HG03139 (cell line): Measurements from ENCODE around the gene NECTIN1.

ENCODE experiments used
- ATAC-seq: cut with Tn5 transposase; IDR thresholded peaks from one replicate; pipeline ENCODE4 v1.9.1; 2021; ENCODE audit not compliant: unreplicated experiment

Gene NECTIN1

GRCh38 chr11:119624102-119624615 lies 104.8 kb downstream of the NECTIN1 start:
- ATAC-seq: no peak

GRCh38 chr11:119623682-119624081 lies 105.3 kb downstream of the NECTIN1 start:
- no peak for ATAC-seq

GRCh38 chr11:119622454-119623143 lies 106.4 kb downstream of the NECTIN1 start:
- ATAC-seq: no peak

GRCh38 chr11:119619665-119620064 lies 109.3 kb downstream of the NECTIN1 start:
- peak; percentile 63 for ATAC-seq

GRCh38 chr11:119618208-119618909 lies 110.6 kb downstream of the NECTIN1 start:
- ATAC-seq: no peak

GRCh38 chr11:119617340-119617713 lies 111.7 kb downstream of the NECTIN1 start:
- no peak for ATAC-seq

GRCh38 chr11:119616586-119617339 lies 112.2 kb downstream of the NECTIN1 start:
- no peak for ATAC-seq

GRCh38 chr11:119615882-119616196 lies 113.2 kb downstream of the NECTIN1 start:
- ATAC-seq: no peak

- peak; percentile 74 for ATAC-seq
Observed at GRCh38 chr11:119615003-119615881, 113.8 kb downstream of the NECTIN1 start.

- ATAC-seq: no peak
Observed at GRCh38 chr11:119614222-119615002, 114.6 kb downstream of the NECTIN1 start.

- no peak for ATAC-seq
Observed at GRCh38 chr11:119612814-119613213, 116.2 kb downstream of the NECTIN1 start.

- no peak for ATAC-seq
Observed at GRCh38 chr11:119610836-119611426, 118.1 kb downstream of the NECTIN1 start.

GRCh38 chr11:119608781-119609180 lies 120.2 kb downstream of the NECTIN1 start:
- no peak for ATAC-seq

GRCh38 chr11:119608201-119608600 lies 120.8 kb downstream of the NECTIN1 start:
- no peak for ATAC-seq

GRCh38 chr11:119607726-119608125 lies 121.3 kb downstream of the NECTIN1 start:
- no peak for ATAC-seq

- no peak for ATAC-seq
Observed at GRCh38 chr11:119605137-119605665, 123.8 kb downstream of the NECTIN1 start.

- no peak for ATAC-seq
Observed at GRCh38 chr11:119602745-119603373, 126.1 kb downstream of the NECTIN1 start.

GRCh38 chr11:119599864-119600541 lies 129.0 kb downstream of the NECTIN1 start:
- ATAC-seq: no peak
